SK-N-SH (cell line): Measurements from ENCODE around the gene RAD23A. TPM values are rescaled to one million over a fixed set of nuclear protein-coding genes. Genes with fewer than 3 reads are reported as not detected.

Experiments
- CTCF ChIA-PET: fragments of 300-600, 350-600 bp; formaldehyde crosslinking; extraction: SDS; loops from one replicate; lab custom pipeline; 2021; lab: Yijun Ruan, JAX
- POLR2A ChIA-PET: fragments of 350-600 bp; sonication (Branson Sonifier 250); formaldehyde crosslinking; extraction: SDS; loops from one replicate; lab custom pipeline; 2020; ENCODE audit warnings: antibody characterized with exemption, inconsistent platforms; lab: Yijun Ruan, JAX
- DNase-seq: peaks from one replicate; pipeline ENCODE4 v3.0.0; 2012
- H2AFZ ChIP-seq: fragments of 200-600 bp; sonication (generic); 2 replicates; pipeline ENCODE4 v1.8.1; 2016; ENCODE audit warnings: antibody characterized with exemption, mild to moderate bottlenecking, low read depth
- H3F3A ChIP-seq: fragments of 200-600 bp; sonication (generic); replicated peaks from 2 replicates; pipeline ENCODE3; 2016; ENCODE audit warnings: antibody characterized with exemption, mild to moderate bottlenecking; ENCODE audit not compliant: insufficient read depth
- H3K27ac ChIP-seq, 2 experiments: fragments of 200-500 bp in 1 of 2; fragments of 200-600 bp in 1 of 2; sonication (Bioruptor generic) in 1 of 2; sonication (generic), shearing (Covaris generic) in 1 of 2; 2 replicates each; pipeline versions ENCODE4 v1.5.1 to v1.6.1; 2014 to 2016; ENCODE audit warnings: low read depth in 2 of 2, inconsistent platforms in 1 of 2, low read length in 1 of 2, mild to moderate bottlenecking in 1 of 2, mixed read lengths in 1 of 2
- H3K27me3 ChIP-seq: fragments of 200-600 bp; sonication (generic), shearing (Covaris generic); 2 replicates; pipeline ENCODE4 v1.6.1; 2016; ENCODE audit warnings: mixed run types; ENCODE audit not compliant: insufficient read depth
- H3K36me3 ChIP-seq, 2 experiments: fragments of 200-500 bp in 1 of 2; fragments of 200-600 bp in 1 of 2; sonication (Bioruptor generic) in 1 of 2; sonication (generic) in 1 of 2; replicated peaks in 1 of 2; 2 replicates each; pipeline versions ENCODE3 to v1.5.1; 2014 to 2016; ENCODE audit warnings: low read length in 1 of 2, mild to moderate bottlenecking in 1 of 2; ENCODE audit not compliant: insufficient read depth in 2 of 2, control insufficient read depth in 1 of 2
- H3K4me1 ChIP-seq, 2 experiments: fragments of 200-500 bp in 1 of 2; fragments of 200-600 bp in 1 of 2; sonication (Bioruptor generic) in 1 of 2; sonication (generic), shearing (Covaris generic) in 1 of 2; 2 replicates each; pipeline versions ENCODE4 v1.5.1 to v1.6.1; 2014 to 2016; ENCODE audit warnings: low read depth in 1 of 2, low read length in 1 of 2, mixed run types in 1 of 2; ENCODE audit not compliant: insufficient read depth in 2 of 2, control insufficient read depth in 1 of 2
- H3K4me2 ChIP-seq: fragments of 200-600 bp; sonication (generic), shearing (Covaris generic); 2 replicates; pipeline ENCODE4 v1.6.1; 2017; ENCODE audit warnings: mixed run types
- H3K4me3 ChIP-seq, 2 experiments: fragments of 200-500 bp in 1 of 2; fragments of 200-600 bp in 1 of 2; sonication (Bioruptor generic) in 1 of 2; sonication (generic), shearing (Covaris generic) in 1 of 2; 2 replicates each; pipeline versions ENCODE4 v1.5.1 to v1.8.1; 2014 to 2016; ENCODE audit warnings: low read depth in 2 of 2, inconsistent platforms in 1 of 2, low read length in 1 of 2, mild to moderate bottlenecking in 1 of 2, mixed read lengths in 1 of 2, moderate library complexity in 1 of 2
- H3K79me2 ChIP-seq: fragments of 200-600 bp; sonication (generic); 2 replicates; pipeline ENCODE4 v1.8.1; 2017; ENCODE audit warnings: mild to moderate bottlenecking; ENCODE audit not compliant: insufficient read depth
- H3K9ac ChIP-seq: fragments of 200-600 bp; sonication (generic); 2 replicates; pipeline ENCODE4 v1.6.1; 2017; ENCODE audit warnings: mixed run types
- H3K9me2 ChIP-seq: fragments of 200-600 bp; sonication (generic); 2 replicates; pipeline ENCODE4 v1.6.1; 2017; ENCODE audit warnings: mixed run types
- H3K9me3 ChIP-seq: fragments of 200-600 bp; sonication (generic); 2 replicates; pipeline ENCODE4 v1.6.1; 2017; ENCODE audit warnings: mixed run types, mild to moderate bottlenecking, moderate library complexity
- H4K20me1 ChIP-seq: fragments of 200-600 bp; sonication (generic); 2 replicates; pipeline ENCODE4 v1.6.1; 2017; ENCODE audit warnings: mild to moderate bottlenecking, mixed run types; ENCODE audit not compliant: insufficient read depth
- ELF1 ChIP-seq: IDR thresholded peaks from 2 replicates; pipeline ENCODE4 v1.4.0; 2012
- EZH2phosphoT487 ChIP-seq: fragments of 200-600 bp; sonication (generic); IDR thresholded peaks from 2 replicates; pipeline ENCODE4 v1.6.1; 2017; ENCODE audit warnings: low read depth, mixed run types, mild to moderate bottlenecking, antibody characterized with exemption, moderate library complexity, borderline replicate concordance
- FOSL2 ChIP-seq: IDR thresholded peaks from 2 replicates; pipeline ENCODE4 v1.4.0; 2012; ENCODE audit warnings: low read depth, mild to moderate bottlenecking, moderate library complexity, borderline replicate concordance
- FOXJ3 ChIP-seq: sonication (generic); formaldehyde crosslinking; IDR thresholded peaks from 2 replicates; pipeline ENCODE4 v1.5.1; 2020; ENCODE audit warnings: mild to moderate bottlenecking, missing genetic modification reagents
- FOXM1 ChIP-seq: IDR thresholded peaks from 2 replicates; pipeline ENCODE4 v1.4.0; 2012; ENCODE audit warnings: low read depth, mild to moderate bottlenecking
- GABPA ChIP-seq: IDR thresholded peaks from 2 replicates; pipeline ENCODE4 v1.4.0; 2012; ENCODE audit warnings: low read depth, mild to moderate bottlenecking
- GATA2 ChIP-seq: sonication (generic); formaldehyde crosslinking; IDR thresholded peaks from 2 replicates; pipeline ENCODE4 v1.5.0; 2020; ENCODE audit warnings: mild to moderate bottlenecking, missing genetic modification reagents
- JUND ChIP-seq: IDR thresholded peaks from 2 replicates; pipeline ENCODE4 v1.4.0; 2012
- MXI1 ChIP-seq: IDR thresholded peaks from 2 replicates; pipeline ENCODE4 v1.6.1; 2012; ENCODE audit warnings: mild to moderate bottlenecking, low read depth, low read length, improper control_type of control experiment
- NFIC ChIP-seq: IDR thresholded peaks from 2 replicates; pipeline ENCODE4 v1.4.0; 2012; ENCODE audit warnings: borderline replicate concordance
- NRF1 ChIP-seq: IDR thresholded peaks from 2 replicates; pipeline ENCODE4 v1.6.1; 2012; ENCODE audit warnings: low read depth, mild to moderate bottlenecking, low read length
- POLR2AphosphoS5 ChIP-seq: IDR thresholded peaks from 2 replicates; pipeline ENCODE4 v1.6.1; 2012; ENCODE audit warnings: low read depth, low read length
- RCOR1 ChIP-seq: fragments of 150-350 bp; IDR thresholded peaks from 2 replicates; pipeline ENCODE4 v1.6.1; 2017; ENCODE audit warnings: antibody characterized with exemption, low read length
- SIN3A ChIP-seq: IDR thresholded peaks from 2 replicates; pipeline ENCODE4 v1.6.1; 2012; ENCODE audit warnings: low read depth, mild to moderate bottlenecking, low read length, moderate library complexity, borderline replicate concordance
- SMC3 ChIP-seq: IDR thresholded peaks from 2 replicates; pipeline ENCODE4 v1.6.1; 2012; ENCODE audit warnings: low read depth, low read length, improper control_type of control experiment
- YY1 ChIP-seq: IDR thresholded peaks from 2 replicates; pipeline ENCODE4 v1.4.0; 2012; ENCODE audit warnings: low read depth, mild to moderate bottlenecking
- ZBTB33 ChIP-seq: IDR thresholded peaks from 2 replicates; pipeline ENCODE4 v1.4.0; 2012; ENCODE audit warnings: low read depth, borderline replicate concordance
- WGBS: methylation state at CpG from one replicate; pipeline ENCODE4 v1.1.6; 2017; ENCODE audit warnings: low lambda C conversion rate; 5-methylcytosine and 5-hydroxymethylcytosine counted together
- polyA plus RNA-seq, 3 experiments: library from polyadenylated mRNA; depleted of rRNA; stranded (reverse); fragments of >200 nt; gene quantifications; 2 replicates each; pipeline ENCODE4 v1.2.3, GENCODE V29; 2012
- TF ChIP-seq, protein P1 (sequence below): fragments of 200-600 bp; sonication (generic); IDR thresholded peaks from 2 replicates; pipeline ENCODE4 v1.6.1; 2017; ENCODE audit warnings: antibody characterized with exemption, mild to moderate bottlenecking, moderate library complexity
- TF ChIP-seq, protein P2 (sequence below): fragments of 150-350 bp; IDR thresholded peaks from 2 replicates; pipeline ENCODE4 v1.6.1; 2017; ENCODE audit warnings: antibody characterized with exemption, low read length, low read depth, borderline replicate concordance
- TF ChIP-seq, protein P3 (sequence below): IDR thresholded peaks from 2 replicates; pipeline ENCODE4 v1.4.0; 2012; ENCODE audit warnings: low read depth

The RAD23A gene
- polyA plus RNA-seq, 1 of the 3 experiments (the other 2 are of a cell fraction): 116 TPM

GRCh38 chr19:12921047-12921446 is 24.6 kb upstream of the RAD23A start:
- H3K27ac ChIP-seq: no peak overlapping the region
- peaks cover 26% of the 10 kb centered on the region for H3F3A ChIP-seq
- ChIA-PET CTCF (interaction anchor here (0.8 to 1.4 kb wide), 4 partner anchors 11 to 74 kb away, joined by 3 to 5 read pairs (median 4); partner anchors contain the start of genes FARSA and GCDH), POLR2A (interaction anchor here (0.7 to 1.5 kb wide), 3 partner anchors 21 to 173 kb away, joined by 3 to 6 read pairs (median 3); partner anchors contain the start of gene GCDH)
- peaks cover 0 to 2% of the 10 kb centered on the region in 2 experiments; a peak in 1 of 4 replicates for H3K4me1 ChIP-seq
- TF ChIP-seq GATA2 (CRISPR knock-in tag) (no peak), SMC3 (no peak), NRF1 (no peak), SIN3A (no peak), RCOR1 (no peak)
- TF ChIP-seq, protein P1, sequence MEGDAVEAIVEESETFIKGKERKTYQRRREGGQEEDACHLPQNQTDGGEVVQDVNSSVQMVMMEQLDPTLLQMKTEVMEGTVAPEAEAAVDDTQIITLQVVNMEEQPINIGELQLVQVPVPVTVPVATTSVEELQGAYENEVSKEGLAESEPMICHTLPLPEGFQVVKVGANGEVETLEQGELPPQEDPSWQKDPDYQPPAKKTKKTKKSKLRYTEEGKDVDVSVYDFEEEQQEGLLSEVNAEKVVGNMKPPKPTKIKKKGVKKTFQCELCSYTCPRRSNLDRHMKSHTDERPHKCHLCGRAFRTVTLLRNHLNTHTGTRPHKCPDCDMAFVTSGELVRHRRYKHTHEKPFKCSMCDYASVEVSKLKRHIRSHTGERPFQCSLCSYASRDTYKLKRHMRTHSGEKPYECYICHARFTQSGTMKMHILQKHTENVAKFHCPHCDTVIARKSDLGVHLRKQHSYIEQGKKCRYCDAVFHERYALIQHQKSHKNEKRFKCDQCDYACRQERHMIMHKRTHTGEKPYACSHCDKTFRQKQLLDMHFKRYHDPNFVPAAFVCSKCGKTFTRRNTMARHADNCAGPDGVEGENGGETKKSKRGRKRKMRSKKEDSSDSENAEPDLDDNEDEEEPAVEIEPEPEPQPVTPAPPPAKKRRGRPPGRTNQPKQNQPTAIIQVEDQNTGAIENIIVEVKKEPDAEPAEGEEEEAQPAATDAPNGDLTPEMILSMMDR: no peak
- no peak for DNase-seq
- H3K4me3 ChIP-seq: no peak overlapping the region
- no peaks in the 10 kb centered on the region for H3K9me3 ChIP-seq
- no peaks in the 10 kb centered on the region for H3K79me2 ChIP-seq
- H3K36me3 ChIP-seq: peaks cover 23 to 26% of the 10 kb centered on the region in 2 experiments
- H2AFZ ChIP-seq: no peak overlapping the region
- H4K20me1 ChIP-seq: no peaks in the 10 kb centered on the region
- WGBS: 73% methylated on average over 3 of the region's 3 CpGs
- no peaks in the 10 kb centered on the region for H3K27me3 ChIP-seq
- no peak overlapping the region for H3K9ac ChIP-seq
- H3K9me2 ChIP-seq: no peaks in the 10 kb centered on the region
- no peak overlapping the region for H3K4me2 ChIP-seq

GRCh38 chr19:12922959-12923358 is 22.7 kb upstream of the RAD23A start:
- WGBS: 94% methylated on average over 4 of the region's 4 CpGs
- CTCF ChIA-PET: interaction anchor here (1.2 kb wide), 1 partner anchor 10 kb away, joined by 5 read pairs; no protein-coding TSS in a partner anchor
- Histone ChIP-seq H3K4me3 (no peak overlapping the region), H3K27ac (no peak overlapping the region), H3K79me2 (no peaks in the 10 kb centered on the region), H3F3A (peaks cover 26% of the 10 kb centered on the region), H3K27me3 (no peaks in the 10 kb centered on the region), H3K36me3 (peaks cover 27 to 34% of the 10 kb centered on the region in 2 experiments), H3K9me3 (no peaks in the 10 kb centered on the region), H3K4me1 (peaks cover 0 to 2% of the 10 kb centered on the region in 2 experiments; a peak in 1 of 4 replicates), H4K20me1 (no peaks in the 10 kb centered on the region), H3K4me2 (no peak overlapping the region), H3K9ac (no peak overlapping the region), H2AFZ (no peak overlapping the region), H3K9me2 (no peaks in the 10 kb centered on the region)
- no peak for DNase-seq
- POLR2A ChIA-PET: no interaction called here
- TF ChIP-seq POLR2AphosphoS5: no peak
- no peak for TF ChIP-seq FOXM1
- no peak for TF ChIP-seq FOXJ3
- TF ChIP-seq MXI1: no peak
- TF ChIP-seq, protein P1: no peak
- TF ChIP-seq GABPA: no peak
- no peak for TF ChIP-seq YY1
- no peak for TF ChIP-seq FOSL2
- TF ChIP-seq GATA2 (CRISPR knock-in tag): no peak
- TF ChIP-seq EZH2phosphoT487: no peak
- TF ChIP-seq ELF1: no peak
- no peak for TF ChIP-seq NFIC
- TF ChIP-seq, protein P2, sequence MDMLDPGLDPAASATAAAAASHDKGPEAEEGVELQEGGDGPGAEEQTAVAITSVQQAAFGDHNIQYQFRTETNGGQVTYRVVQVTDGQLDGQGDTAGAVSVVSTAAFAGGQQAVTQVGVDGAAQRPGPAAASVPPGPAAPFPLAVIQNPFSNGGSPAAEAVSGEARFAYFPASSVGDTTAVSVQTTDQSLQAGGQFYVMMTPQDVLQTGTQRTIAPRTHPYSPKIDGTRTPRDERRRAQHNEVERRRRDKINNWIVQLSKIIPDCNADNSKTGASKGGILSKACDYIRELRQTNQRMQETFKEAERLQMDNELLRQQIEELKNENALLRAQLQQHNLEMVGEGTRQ: no peak
- TF ChIP-seq JUND: no peak
- TF ChIP-seq SIN3A: no peak
- TF ChIP-seq, protein P3, sequence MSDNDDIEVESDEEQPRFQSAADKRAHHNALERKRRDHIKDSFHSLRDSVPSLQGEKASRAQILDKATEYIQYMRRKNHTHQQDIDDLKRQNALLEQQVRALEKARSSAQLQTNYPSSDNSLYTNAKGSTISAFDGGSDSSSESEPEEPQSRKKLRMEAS: no peak
- TF ChIP-seq ZBTB33: no peak
